ENCODE data around the gene USP10.

The USP10 gene

GRCh38 chr16:84720177-84720579 is 20.4 kb downstream of the USP10 start:
- TF ChIP-seq SIN3A (IDR thresholded peaks at IDR 0.05; ENCODE audit: borderline replicate concordance, insufficient read depth, low read length) (no peak), FOXP2 (optimal IDR thresholded peaks at IDR 0.05; ENCODE audit: borderline replicate concordance, extremely low read depth, extremely low read length, insufficient read depth) (no peak), REST (IDR thresholded peaks at IDR 0.05; ENCODE audit: insufficient read depth in 1 of 2, low read depth in 2 of 2, low read length in 2 of 2) (no peak), TAF1 (IDR thresholded peaks at IDR 0.05; ENCODE audit: borderline replicate concordance, insufficient read depth, low read length) (no peak), POLR2AphosphoS5 (IDR thresholded peaks at IDR 0.05; ENCODE audit: low read depth, low read length) (no peak)

- no peak for TF ChIP-seq TAF1 (IDR thresholded peaks at IDR 0.05; ENCODE audit: borderline replicate concordance, insufficient read depth, low read length)
- no peak for TF ChIP-seq REST (IDR thresholded peaks at IDR 0.05; ENCODE audit: insufficient read depth in 1 of 2, low read depth in 2 of 2, low read length in 2 of 2)
- no peak for TF ChIP-seq FOXP2 (optimal IDR thresholded peaks at IDR 0.05; ENCODE audit: borderline replicate concordance, extremely low read depth, extremely low read length, insufficient read depth)
- TF ChIP-seq POLR2AphosphoS5 (IDR thresholded peaks at IDR 0.05; ENCODE audit: low read depth, low read length), result no peak
- TF ChIP-seq SIN3A (IDR thresholded peaks at IDR 0.05; ENCODE audit: borderline replicate concordance, insufficient read depth, low read length), result no peak
Observed at GRCh38 chr16:84722068-84722467, 22.3 kb downstream of the USP10 start.

- TF ChIP-seq TAF1 (IDR thresholded peaks at IDR 0.05; ENCODE audit: borderline replicate concordance, insufficient read depth, low read length) (no peak), FOXP2 (optimal IDR thresholded peaks at IDR 0.05; ENCODE audit: borderline replicate concordance, extremely low read depth, extremely low read length, insufficient read depth) (no peak), POLR2AphosphoS5 (IDR thresholded peaks at IDR 0.05; ENCODE audit: low read depth, low read length) (no peak), REST (IDR thresholded peaks at IDR 0.05; ENCODE audit: insufficient read depth in 1 of 2, low read depth in 2 of 2, low read length in 2 of 2) (no peak), SIN3A (IDR thresholded peaks at IDR 0.05; ENCODE audit: borderline replicate concordance, insufficient read depth, low read length) (no peak)
Observed at GRCh38 chr16:84723906-84724305, 24.1 kb downstream of the USP10 start.

GRCh38 chr16:84724606-84725309 is 25.0 kb downstream of the USP10 start:
- TF ChIP-seq FOXP2 (optimal IDR thresholded peaks at IDR 0.05; ENCODE audit: borderline replicate concordance, extremely low read depth, extremely low read length, insufficient read depth), result no peak
- TF ChIP-seq POLR2AphosphoS5 (IDR thresholded peaks at IDR 0.05; ENCODE audit: low read depth, low read length), result no peak
- TF ChIP-seq REST (IDR thresholded peaks at IDR 0.05; ENCODE audit: insufficient read depth in 1 of 2, low read depth in 2 of 2, low read length in 2 of 2), result no peak
- TF ChIP-seq SIN3A (IDR thresholded peaks at IDR 0.05; ENCODE audit: borderline replicate concordance, insufficient read depth, low read length), result no peak
- TF ChIP-seq TAF1 (IDR thresholded peaks at IDR 0.05; ENCODE audit: borderline replicate concordance, insufficient read depth, low read length), result no peak

Data from PFSK-1 (cell line).